K562 (cell line): ENCODE results near the gene OBSCN. TPM values are rescaled to one million over a fixed set of nuclear protein-coding genes. Genes with fewer than 3 reads are reported as not detected.

Experiments
- ATAC-seq: fragments of 200-7000 bp; cut with Tn5 transposase; 3 replicates; pipeline ENCODE4 v1.9.1; 2020; ENCODE audit warnings: moderate library complexity
- BruUV-seq: library from RNA; stranded (reverse); fragments of 400-500 nt; replicated peaks from 2 replicates; lab custom pipeline; 2021; lab: Mats Ljungman, UMichigan
- CTCF ChIA-PET: fragments of 300-600 bp; formaldehyde crosslinking; extraction: SDS; loops from one replicate; lab custom pipeline; 2021; ENCODE audit warnings: low intra/inter-chr PET ratio; lab: Yijun Ruan, JAX
- POLR2A ChIA-PET: fragments of 300-600, 350-650 bp; sonication (Branson Sonifier 250); formaldehyde crosslinking; extraction: SDS; loops from one replicate; lab custom pipeline; 2021; ENCODE audit warnings: antibody characterized with exemption, inconsistent platforms; lab: Yijun Ruan, JAX
- DNase-seq, 4 experiments: peaks; one replicate each; pipeline versions ENCODE4 v3.0.0 to v3.0.0-alpha.2; 2011 to 2018; ENCODE audit warnings: low spot score in 3 of 4, mixed read lengths in 3 of 4; ENCODE audit errors: extremely low read depth in 1 of 4
- FAIRE-seq: peaks from 2 replicates; lab custom pipeline; 2011; peaks lifted over from hg19 to GRCh38; lab: Jason Lieb, UNC
- H2AFZ ChIP-seq: 2 replicates; pipeline ENCODE4 v1.6.0; 2011; ENCODE audit warnings: low read depth, low read length, control low read depth, inconsistent platforms
- H3K27ac ChIP-seq: fragments of 200-600 bp; 3 replicates; pipeline ENCODE4 v1.8.0; 2011; ENCODE audit warnings: low read depth, mild to moderate bottlenecking, control low read depth, inconsistent platforms, low read length, moderate library complexity, mixed read lengths; ENCODE audit errors: extremely low read depth
- H3K27me3 ChIP-seq, 2 experiments: fragments of 300-600 bp in 1 of 2; 2 replicates in 1 of 2; 3 replicates in 1 of 2; pipeline versions ENCODE4 v1.6.0 to v1.8.0; 2011; ENCODE audit warnings: inconsistent platforms in 2 of 2, low read length in 2 of 2, mild to moderate bottlenecking in 1 of 2, mixed read lengths in 1 of 2, moderate library complexity in 1 of 2; ENCODE audit not compliant: control insufficient read depth in 2 of 2, insufficient read depth in 2 of 2
- H3K36me3 ChIP-seq: fragments of 300-600 bp; 3 replicates; pipeline ENCODE4 v1.8.0; 2011; ENCODE audit warnings: mild to moderate bottlenecking, low read length, inconsistent platforms; ENCODE audit not compliant: control insufficient read depth, insufficient read depth
- H3K4me1 ChIP-seq, 2 experiments: fragments of 200-600 bp in 1 of 2; replicated peaks in 1 of 2; 2 replicates in 1 of 2; 3 replicates in 1 of 2; pipeline versions ENCODE4 v1.5.1 to v1.8.0; 2011; ENCODE audit warnings: inconsistent platforms in 2 of 2, low read length in 2 of 2, mild to moderate bottlenecking in 1 of 2, mixed read lengths in 1 of 2, moderate library complexity in 1 of 2; ENCODE audit not compliant: control insufficient read depth in 2 of 2, insufficient read depth in 2 of 2
- H3K4me2 ChIP-seq: 2 replicates; pipeline ENCODE4 v1.6.1; 2011; ENCODE audit warnings: low read length, control low read depth, inconsistent platforms, mixed read lengths; ENCODE audit not compliant: insufficient read depth
- H3K4me3 ChIP-seq: fragments of 200-600 bp; sonication (generic), shearing (Covaris generic); 2 replicates; pipeline ENCODE4 v1.5.1; 2016; ENCODE audit warnings: control low read depth, inconsistent platforms
- H3K79me2 ChIP-seq: fragments of 200-600 bp; 3 replicates; pipeline ENCODE4 v1.8.0; 2011; ENCODE audit warnings: low read length, inconsistent platforms; ENCODE audit not compliant: control insufficient read depth, insufficient read depth
- H3K9ac ChIP-seq, 2 experiments: 2 replicates each; pipeline versions ENCODE4 v1.6.0 to v1.6.1; 2011; ENCODE audit warnings: low read depth in 2 of 2, low read length in 2 of 2, control low read depth in 1 of 2, inconsistent platforms in 1 of 2, mild to moderate bottlenecking in 1 of 2, mixed read lengths in 1 of 2; ENCODE audit not compliant: insufficient read depth in 1 of 2
- H3K9me1 ChIP-seq: one replicate; pipeline ENCODE4 v1.6.0; 2011; ENCODE audit warnings: inconsistent platforms, mild to moderate bottlenecking, low read length, moderate library complexity; ENCODE audit not compliant: control insufficient read depth, insufficient read depth
- H3K9me3 ChIP-seq: replicated peaks from 2 replicates; pipeline ENCODE4 v1.5.1; 2011; ENCODE audit warnings: low read depth, low read length, inconsistent platforms; ENCODE audit not compliant: control insufficient read depth, insufficient read depth
- H4K20me1 ChIP-seq: replicated peaks from 2 replicates; pipeline ENCODE4 v1.6.1; 2011; ENCODE audit warnings: low read length, inconsistent platforms, mixed read lengths; ENCODE audit not compliant: control insufficient read depth, insufficient read depth
- ATF7 ChIP-seq: fragments of 450-650 bp; IDR thresholded peaks from 2 replicates; pipeline ENCODE4 v1.7.1; 2014; ENCODE audit warnings: mild to moderate bottlenecking, moderate library complexity
- CREB5 ChIP-seq: fragments of 250-450 bp; sonication (Bioruptor Pico); IDR thresholded peaks from 2 replicates; pipeline ENCODE4 v1.5.0; 2020; ENCODE audit warnings: mild to moderate bottlenecking
- CREBBP ChIP-seq: IDR thresholded peaks from one replicate; pipeline ENCODE4 v1.6.1; 2012; ENCODE audit warnings: low read depth, mild to moderate bottlenecking, control low read depth, inconsistent platforms, low read length
- CXXC5 ChIP-seq: fragments of 250-450 bp; sonication (Bioruptor Pico); IDR thresholded peaks from 2 replicates; pipeline ENCODE4 v1.8.0; 2022; ENCODE audit warnings: inconsistent platforms, mild to moderate bottlenecking, moderate library complexity
- ESRRA ChIP-seq: fragments of 450-650 bp; IDR thresholded peaks from 2 replicates; pipeline ENCODE4 v1.6.1; 2014; ENCODE audit warnings: low read depth, mild to moderate bottlenecking, moderate library complexity, borderline replicate concordance
- GATA2 ChIP-seq: sonication (generic); formaldehyde crosslinking; IDR thresholded peaks from 2 replicates; pipeline ENCODE4 v1.4.0; 2020; ENCODE audit warnings: mild to moderate bottlenecking, missing genetic modification reagents
- GTF2B ChIP-seq: IDR thresholded peaks from 2 replicates; pipeline ENCODE4 v1.6.1; 2011; ENCODE audit not compliant: insufficient read length; ENCODE audit errors: extremely low read depth
- GTF2E2 ChIP-seq: fragments of 200-800 bp; sonication (Bioruptor generic); IDR thresholded peaks from 2 replicates; pipeline ENCODE4 v1.6.1; 2016; ENCODE audit warnings: missing genetic modification characterization, missing compliant biosample characterization
- MCM2 ChIP-seq: fragments of 450-650 bp; IDR thresholded peaks from 2 replicates; pipeline ENCODE4 v1.6.1; 2017; ENCODE audit warnings: low read depth, mild to moderate bottlenecking
- POLR2AphosphoS5 ChIP-seq: IDR thresholded peaks from 2 replicates; pipeline ENCODE4 v1.6.1; 2011; ENCODE audit warnings: mild to moderate bottlenecking, low read depth, low read length, moderate library complexity; ENCODE audit not compliant: control insufficient read depth, insufficient read depth
- SAP30 ChIP-seq: fragments of 200-600 bp; sonication (generic); IDR thresholded peaks from 2 replicates; pipeline ENCODE4 v1.6.1; 2012; ENCODE audit warnings: borderline replicate concordance, low read depth, mild to moderate bottlenecking, moderate library complexity, low read length, control low read depth, inconsistent platforms; ENCODE audit not compliant: insufficient read depth, poor library complexity, severe bottlenecking
- U2AF2 ChIP-seq: fragments of 200-400 bp; formaldehyde crosslinking; optimal IDR thresholded peaks from 2 replicates; pipeline ENCODE3; 2017; ENCODE audit warnings: low read depth, mild to moderate bottlenecking, low read length
- ZC3H11A ChIP-seq: IDR thresholded peaks from 2 replicates; pipeline ENCODE4 v1.6.1; 2012; ENCODE audit warnings: low read depth, low read length, improper control_type of control experiment
- ZMIZ1 ChIP-seq, 2 experiments: fragments of 150-350 bp in 1 of 2; IDR thresholded peaks; 2 replicates each; pipeline ENCODE4 v1.6.1; 2012 to 2016; ENCODE audit warnings: low read depth in 2 of 2, low read length in 2 of 2, mild to moderate bottlenecking in 1 of 2, moderate library complexity in 1 of 2
- ZNF12 ChIP-seq: sonication (generic); formaldehyde crosslinking; IDR thresholded peaks from 2 replicates; pipeline ENCODE4 v1.4.0; 2020; ENCODE audit warnings: mild to moderate bottlenecking, missing genetic modification reagents
- ZNF3 ChIP-seq: fragments of 250-450 bp; sonication (Bioruptor Pico); IDR thresholded peaks from 2 replicates; pipeline ENCODE4 v1.5.0; 2021; ENCODE audit warnings: mild to moderate bottlenecking, moderate library complexity
- ZNF431 ChIP-seq: sonication (generic); formaldehyde crosslinking; IDR thresholded peaks from 2 replicates; pipeline ENCODE4 v1.8.0; 2022; ENCODE audit warnings: mild to moderate bottlenecking, missing genetic modification reagents
- WGBS: fragments of 100-300 bp; shearing (Covaris generic); methylation state at CpG from one replicate; pipeline ENCODE4 v1.1.6; 2016; ENCODE audit warnings: low coverage, mixed read lengths; ENCODE audit not compliant: insufficient coverage; ENCODE audit errors: missing lambda C conversion rate; 5-methylcytosine and 5-hydroxymethylcytosine counted together
- in situ Hi-C: fragments of 300-500 bp; cut with MboI; formaldehyde crosslinking; loops from 4 replicates; pipeline ENCODE4 v1.15.0; 2018; ENCODE audit warnings: inconsistent platforms, mixed read lengths
- intact Hi-C: fragments of 100-400 bp; cut with micrococcal nuclease; formaldehyde crosslinking; loops from 2 replicates; pipeline ENCODE4 v1.14.2; 2022
- polyA plus RNA-seq, 8 experiments: library from polyadenylated mRNA; depleted of rRNA in 4 of 8; stranded (reverse) in 5 of 8; unstranded in 3 of 8; fragments of >200 nt; fragmentation: Nextera tagmentation in 2 of 8; fragmentation: Illumina TruSeq in 1 of 8; extraction: Ambion mirVana in 2 of 8; extraction: Trizol in 1 of 8; gene quantifications; 2 replicates each; pipeline versions ENCODE4 v1.2.1 to v1.2.3, GENCODE V29; 2011 to 2014; ENCODE audit warnings: inconsistent platforms in 1 of 8, missing spikeins in 1 of 8
- total RNA-seq, 7 experiments: library from RNA; depleted of rRNA in 6 of 7; stranded (reverse); fragments of >200 nt in 6 of 7; fragmentation: Illumina TruSeq in 2 of 7; extraction: Trizol in 2 of 7; gene quantifications; 2 replicates each; pipeline versions ENCODE4 v1.2.1 to v1.2.3, GENCODE V29; 2011 to 2021; ENCODE audit warnings: low replicate concordance in 1 of 7

The OBSCN gene
- total and polyA plus RNA-seq, 9 of the 15 experiments (the other 6 are each of a cell fraction or from before 2014, with no cell fraction given) = 0.18 to 19.7 (median 3.6) TPM

GRCh38 chr1:228390649-228391048, 182.8 kb downstream of the OBSCN start:
- CTCF ChIA-PET = no interaction called here
- Histone ChIP-seq H3K9me3 (no peaks in the 10 kb centered on the region), H2AFZ (no peak overlapping the region), H3K36me3 (peaks cover 38% of the 10 kb centered on the region; the same call in 2 of the 3 replicates), H4K20me1 (peaks cover 6% of the 10 kb centered on the region), H3K4me2 (no peak overlapping the region), H3K4me3 (no peak overlapping the region), H3K27me3 (no peaks in the 10 kb centered on the region), H3K4me1 (peaks cover 11 to 36% of the 10 kb centered on the region in 2 experiments; a peak in 4 of 5 replicates), H3K9me1 (no peaks in the 10 kb centered on the region), H3K27ac (0 out of 3 replicates have a peak overlapping the region, but pooled peaks have one; percentile 7), H3K79me2 (0 out of 3 replicates have a peak, but pooled peaks cover 4% of the 10 kb centered on the region), H3K9ac (peak overlapping the region in 1 of 2 experiments; percentile 63; a peak in 1 of 4 replicates)
- in situ Hi-C loops (no loop called here), intact Hi-C loops (loop anchor here (5.0 kb wide), 1 partner anchor 48 kb away; no protein-coding TSS in a partner anchor)
- TF ChIP-seq ATF7 = no peak
- no peak for TF ChIP-seq ESRRA
- TF ChIP-seq ZNF3 = no peak
- TF ChIP-seq GATA2 (CRISPR knock-in tag) = no peak
- TF ChIP-seq ZNF12 (CRISPR knock-in tag) = no peak
- TF ChIP-seq POLR2AphosphoS5 = no peak
- no peak for TF ChIP-seq ZMIZ1 (IDR thresholded peaks at IDR 0.05; ENCODE audit: low read depth in 2 of 2, low read length in 2 of 2)
- no peak for TF ChIP-seq SAP30
- TF ChIP-seq CXXC5 (CRISPR knock-in tag) = no peak
- TF ChIP-seq ZC3H11A = no peak
- no peak for TF ChIP-seq GTF2B
- no peak for TF ChIP-seq CREB5 (CRISPR knock-in tag)
- no peak for TF ChIP-seq MCM2
- no peak for TF ChIP-seq ZNF431 (CRISPR knock-in tag)
- no peak for TF ChIP-seq CREBBP
- no peak for TF ChIP-seq GTF2E2 (tag)
- no peak for TF ChIP-seq U2AF2
- ATAC-seq (no peak), FAIRE-seq (no peak), DNase-seq (no peak)
- POLR2A ChIA-PET = interaction anchor here (1.4 to 9.0 kb wide), 3 partner anchors 14 to 67 kb away, joined by 4 to 78 read pairs (median 6); partner anchors contain the start of gene TRIM11
- no TSS peak for BruUV-seq
- WGBS = 71% methylated on average over 10 of the region's 10 CpGs
